CD4-positive, alpha-beta T cell treated with Interferon gamma for 1 hour (primary cell): ENCODE data around the gene FSIP1.

ENCODE experiments used
- DNase-seq: peaks from one replicate; pipeline ENCODE4 v3.0.0-alpha.2; 2020

The FSIP1 gene

DNA sequence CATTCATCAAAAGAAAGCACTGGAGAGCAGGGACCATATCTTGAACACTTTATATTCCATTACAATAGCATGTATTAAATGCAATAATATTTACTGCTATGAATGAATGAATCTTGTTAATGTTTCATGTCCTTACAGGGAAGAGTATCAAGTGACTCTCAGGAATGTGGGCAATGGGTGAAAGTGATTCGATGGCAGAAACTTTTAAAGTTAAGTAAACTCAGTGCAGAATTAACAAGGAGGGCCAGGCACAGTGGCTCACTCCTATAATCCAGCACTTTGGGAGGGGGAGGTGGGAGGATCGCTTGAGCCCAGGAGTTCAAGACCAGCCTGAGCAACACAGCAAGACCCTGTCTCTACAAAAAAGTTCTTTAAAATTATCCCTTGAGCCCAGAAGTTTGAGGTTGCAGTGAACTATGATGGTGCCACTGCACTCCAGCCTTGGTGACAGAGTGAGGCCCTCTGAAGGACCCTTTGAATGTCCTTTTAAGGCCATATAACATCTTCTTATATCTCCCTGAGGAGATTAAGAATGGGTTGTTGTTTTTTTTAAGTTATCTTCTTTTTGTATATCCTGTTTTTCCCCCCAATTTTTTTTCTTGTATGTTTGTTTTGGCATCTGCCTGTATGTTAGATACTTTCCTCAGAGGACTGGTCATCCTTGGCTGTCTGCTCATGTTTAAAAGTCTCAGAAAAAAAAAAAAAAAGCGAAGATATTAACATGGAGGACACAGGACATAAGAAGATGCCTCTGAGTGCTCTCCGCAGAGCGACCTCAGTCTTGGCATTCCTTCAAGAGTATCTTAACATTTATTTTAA lies 9.6 kb upstream of the FSIP1 start:
- no peak for DNase-seq

DNA sequence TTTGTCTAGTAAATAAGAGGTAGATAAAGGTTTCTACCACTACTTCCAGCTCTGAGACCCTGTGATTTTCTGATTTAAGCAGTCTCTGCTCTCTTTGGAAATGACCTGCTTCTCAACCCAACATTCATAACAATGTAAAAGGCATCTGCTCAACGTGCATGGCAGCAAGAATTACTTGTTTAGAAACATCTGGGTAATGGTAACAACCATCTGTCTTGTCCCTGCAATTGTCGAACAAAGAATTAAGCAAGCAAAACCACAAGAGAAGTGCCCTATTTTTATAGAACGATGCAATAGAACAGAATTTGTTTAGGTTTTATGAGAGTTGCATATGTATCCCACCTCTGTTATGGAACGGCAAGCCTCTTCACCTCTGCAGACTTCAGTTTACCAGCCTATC lies 7.1 kb upstream of the FSIP1 start:
- no peak for DNase-seq

DNA sequence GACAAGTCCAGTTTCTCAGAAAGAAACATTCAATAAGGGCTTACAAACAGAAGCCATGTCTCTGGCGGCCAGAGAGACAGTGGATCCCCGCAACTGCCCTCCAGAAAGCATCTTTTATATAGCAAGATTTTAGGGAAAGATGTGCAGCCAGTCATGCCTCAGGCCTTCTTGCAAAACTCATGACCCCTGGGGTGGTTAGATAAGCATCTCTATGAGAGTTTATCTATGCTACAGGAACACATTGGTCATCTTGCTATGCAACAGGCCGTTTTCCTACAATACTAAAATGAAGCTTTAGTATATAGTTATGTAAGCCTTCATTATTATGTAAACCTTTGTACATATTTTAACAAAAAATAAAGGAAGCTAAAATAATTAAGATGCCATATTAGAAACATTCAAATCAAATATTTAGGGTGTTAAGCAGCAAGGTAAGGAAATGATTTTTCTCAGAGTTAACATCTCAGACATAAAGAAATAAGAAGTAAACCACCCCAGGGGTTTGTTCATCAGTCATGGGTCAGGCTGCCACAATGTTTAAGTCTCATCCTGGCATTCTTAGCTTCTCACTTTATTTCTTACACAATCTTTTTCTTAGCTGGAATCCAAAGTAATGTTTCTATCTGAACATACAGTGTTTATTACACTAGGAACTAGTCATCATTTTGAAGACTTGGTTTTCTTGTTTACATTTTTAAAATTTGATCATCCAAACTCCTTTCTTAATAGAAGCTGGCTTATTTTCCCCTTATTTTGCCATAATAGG lies 6.3 kb upstream of the FSIP1 start:
- no peak for DNase-seq

DNA sequence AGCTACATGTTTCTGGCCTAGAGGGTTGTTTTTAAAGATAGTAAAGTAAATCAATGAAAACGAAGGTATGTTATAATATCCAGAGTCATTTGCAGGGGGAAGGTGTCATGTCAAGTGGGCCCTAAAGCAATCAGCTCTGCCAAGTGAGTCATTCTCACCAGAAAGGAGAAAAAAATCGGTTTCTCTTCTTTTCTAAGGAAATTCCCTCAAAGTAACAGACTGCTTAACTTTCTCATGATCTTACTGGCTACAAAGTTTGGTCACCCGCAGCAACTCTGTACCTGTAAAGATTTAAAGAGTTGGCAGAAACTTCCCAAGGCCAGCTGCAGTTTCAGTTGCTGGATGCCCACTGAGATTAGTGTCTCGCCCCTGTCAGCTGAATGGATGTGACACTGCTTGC lies 5.5 kb upstream of the FSIP1 start:
- DNase-seq, result no peak

DNA sequence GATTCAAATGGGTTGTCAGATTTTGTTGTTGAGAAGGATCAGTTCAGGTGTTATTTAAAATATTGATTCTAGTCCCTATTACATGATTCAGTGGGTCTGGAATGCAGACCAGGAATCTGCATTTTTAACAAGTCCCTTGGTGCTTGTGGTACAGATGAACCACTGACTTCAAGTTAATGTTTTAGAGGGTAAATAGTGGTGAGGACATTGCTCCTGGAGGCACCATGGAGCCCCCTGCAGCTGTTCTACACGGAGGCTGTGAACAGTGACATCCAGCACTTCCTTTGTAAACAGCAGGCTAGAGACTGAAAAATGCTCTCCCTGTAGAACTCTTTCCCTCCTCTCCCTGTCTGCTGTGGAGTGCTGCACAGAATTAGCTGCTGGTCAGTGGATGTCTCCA lies 4.8 kb upstream of the FSIP1 start:
- DNase-seq, result no peak

DNA sequence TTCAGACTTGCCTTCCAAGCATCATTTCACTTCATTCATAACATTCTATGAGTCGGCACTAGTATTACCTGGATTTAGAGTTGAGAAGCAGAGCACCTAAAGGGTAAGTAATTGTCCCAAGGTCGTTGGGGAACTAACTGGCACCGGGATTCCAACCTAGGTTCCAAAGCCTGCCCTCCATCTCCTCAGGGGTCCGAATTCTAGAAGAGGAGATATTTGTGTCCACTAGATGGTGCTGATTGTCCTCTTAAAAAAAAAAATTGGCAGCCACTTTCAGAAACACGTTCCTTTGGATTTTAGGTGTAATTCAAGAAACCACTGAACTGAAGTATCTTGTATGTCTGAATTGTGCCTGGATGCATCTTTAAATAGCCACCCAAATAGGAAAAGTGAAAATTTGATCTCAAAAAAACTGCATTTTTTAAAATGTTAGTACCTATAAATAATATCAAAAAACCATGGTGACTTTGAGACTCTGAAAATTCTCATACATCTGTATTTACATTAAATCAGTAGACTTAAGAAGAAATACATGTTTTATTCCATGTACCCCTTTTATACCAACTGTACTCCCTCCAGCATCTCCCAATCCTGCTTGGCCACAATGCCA lies 3.9 kb upstream of the FSIP1 start:
- DNase-seq, result no peak

DNA sequence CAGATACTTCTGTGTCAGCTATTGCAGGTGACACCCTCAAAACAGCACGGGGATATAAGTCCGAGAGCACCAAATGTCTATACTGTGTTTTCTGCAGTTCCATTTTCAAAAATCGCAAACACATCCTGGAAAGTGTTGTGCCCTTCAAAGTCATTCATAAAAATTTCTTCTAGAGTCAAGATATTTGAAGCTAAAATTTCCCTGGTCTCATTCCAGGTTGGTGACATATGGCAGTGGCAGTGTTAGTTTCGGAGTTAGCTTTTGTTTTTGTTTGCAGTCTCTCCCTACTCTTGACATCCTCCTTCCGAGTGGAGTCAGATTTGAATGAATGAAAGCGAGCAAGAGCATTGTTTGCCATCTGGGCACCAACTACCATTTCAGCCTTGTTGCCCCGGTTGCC lies 3.2 kb upstream of the FSIP1 start:
- DNase-seq, result no peak

DNA sequence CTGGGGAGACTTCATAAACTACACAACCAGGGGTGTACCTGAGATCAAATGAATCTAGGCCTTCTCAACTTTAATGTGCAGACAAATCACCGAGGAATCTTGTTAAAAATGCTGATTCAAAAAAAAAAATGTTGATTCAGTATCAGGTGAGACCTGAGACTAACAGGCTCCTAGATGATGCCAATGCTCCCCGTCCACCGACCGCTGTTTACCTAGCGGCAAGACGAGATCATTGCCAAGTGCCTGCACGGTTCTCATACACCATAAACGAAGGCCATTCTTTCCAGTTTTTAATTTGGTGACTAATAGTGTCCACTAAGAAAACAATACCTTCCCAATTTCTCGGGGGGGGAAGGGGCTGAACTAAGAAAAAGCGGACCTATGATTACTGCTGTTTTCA lies 2.5 kb upstream of the FSIP1 start:
- DNase-seq, result no peak

DNA sequence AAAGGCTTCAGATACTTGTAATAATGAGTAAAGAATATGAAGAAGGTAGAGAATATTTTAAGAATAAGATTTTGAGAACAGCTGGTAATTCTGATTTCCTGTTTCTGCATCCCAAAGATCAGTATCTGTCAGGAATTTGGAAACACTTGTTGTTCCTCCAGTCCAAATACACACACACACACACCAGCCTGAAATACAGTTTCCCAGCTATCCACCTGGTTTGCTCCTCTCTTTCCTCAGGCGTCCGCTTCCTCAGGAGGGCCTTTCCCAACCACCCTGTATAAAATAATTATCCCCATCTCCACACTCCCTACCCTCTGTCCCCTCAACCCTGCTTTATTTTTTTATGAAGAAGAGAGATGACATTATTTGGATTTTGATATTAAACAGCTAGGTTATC lies 2.0 kb upstream of the FSIP1 start:
- DNase-seq, result no peak

DNA sequence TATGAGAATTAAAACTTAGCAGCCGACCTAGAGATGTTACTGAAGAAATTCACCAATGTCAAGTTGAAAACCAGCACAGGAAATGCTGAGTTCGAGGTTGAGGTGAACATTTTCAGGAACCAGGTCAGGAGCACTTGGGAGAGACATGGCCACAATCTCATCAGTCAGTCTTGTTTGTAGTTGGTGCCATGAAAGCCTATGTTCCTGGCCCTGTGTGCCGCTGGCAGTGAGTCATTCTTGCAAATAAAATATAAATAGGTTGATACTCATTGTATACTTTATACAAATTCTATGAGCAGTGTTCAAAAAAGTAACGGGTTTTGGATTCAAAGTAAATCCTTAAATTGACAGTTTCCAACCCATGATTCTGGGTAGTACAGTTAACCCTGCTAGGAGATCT lies 1.5 kb upstream of the FSIP1 start:
- DNase-seq, result no peak

DNA sequence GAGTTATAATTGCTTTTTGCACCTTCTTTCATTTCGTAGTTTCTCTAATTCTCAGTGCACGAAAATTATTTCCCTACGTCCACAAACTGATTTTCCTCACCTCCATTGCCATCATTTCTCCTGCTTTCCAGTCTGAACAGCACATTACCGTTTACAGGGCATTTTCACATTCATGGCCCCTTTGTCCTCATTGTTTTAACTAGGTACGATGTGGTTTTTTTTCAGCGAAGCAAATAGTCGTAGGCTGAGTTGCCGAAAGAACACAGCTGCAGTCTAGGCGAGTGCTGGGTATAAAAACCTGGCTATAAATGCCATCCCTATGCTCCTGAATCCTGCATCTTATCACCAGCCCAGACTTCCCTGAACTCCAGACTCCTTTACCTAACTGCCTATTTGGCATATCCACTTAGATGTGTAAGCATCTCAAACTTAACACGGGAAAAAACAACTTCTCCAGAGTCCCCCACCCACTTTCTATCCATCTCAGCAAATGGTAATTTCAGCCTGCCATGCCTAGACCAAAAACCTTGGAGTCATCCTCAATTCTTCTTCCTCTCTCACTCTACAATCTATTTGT lies 691 bp upstream of the FSIP1 start:
- no peak for DNase-seq

DNA sequence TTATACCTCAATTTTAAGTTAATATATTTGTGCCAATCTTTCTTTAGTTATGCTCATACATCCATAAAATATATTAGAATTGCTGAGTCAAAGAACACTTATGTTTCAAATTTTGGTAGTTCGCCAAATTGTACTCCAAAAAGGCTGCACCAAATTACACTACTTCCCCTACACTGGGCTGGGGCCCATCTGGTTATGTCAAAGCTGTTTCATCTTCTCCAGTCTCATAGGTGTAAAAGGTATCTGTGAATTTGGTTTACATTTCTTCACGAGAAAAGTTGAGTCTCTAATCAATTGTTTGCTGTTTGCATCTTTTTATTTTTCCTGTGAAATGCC lies 706 bp downstream of the FSIP1 start:
- DNase-seq, result no peak

DNA sequence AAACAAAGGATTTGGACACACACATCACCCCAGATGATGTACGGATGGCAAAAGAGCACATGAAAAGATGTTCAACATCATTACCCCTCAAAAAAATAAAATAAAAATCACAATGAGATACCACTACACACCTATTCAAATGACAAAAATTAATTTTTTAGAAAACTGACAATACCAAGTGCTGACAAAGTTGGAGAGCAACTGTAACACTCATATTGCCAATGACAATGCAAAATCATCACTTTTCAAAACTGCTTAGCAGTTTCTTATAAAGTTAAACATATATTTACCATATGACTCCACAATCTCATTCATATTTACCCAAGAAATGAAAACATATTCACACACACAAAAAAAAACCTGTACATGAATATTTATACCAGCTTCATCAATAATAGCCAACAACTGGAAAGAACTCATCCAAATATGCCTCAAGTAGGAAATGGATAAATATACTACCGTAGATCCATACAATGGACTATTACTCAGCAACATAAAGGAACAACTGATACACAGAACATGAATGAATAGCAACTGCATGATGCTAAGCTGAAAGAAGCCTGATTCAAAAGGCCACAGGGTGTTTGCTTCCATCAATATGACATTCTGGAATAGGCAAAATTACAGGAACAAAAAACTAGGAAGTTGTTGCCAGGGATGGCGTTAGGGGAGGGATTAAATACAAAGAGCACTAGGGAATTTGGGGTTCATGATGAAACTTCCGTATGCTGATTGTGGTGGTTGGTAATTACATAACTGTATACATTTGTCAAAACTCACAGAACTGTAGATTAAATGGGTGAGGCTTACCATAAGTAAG lies 1.3 kb downstream of the FSIP1 start:
- no peak for DNase-seq

DNA sequence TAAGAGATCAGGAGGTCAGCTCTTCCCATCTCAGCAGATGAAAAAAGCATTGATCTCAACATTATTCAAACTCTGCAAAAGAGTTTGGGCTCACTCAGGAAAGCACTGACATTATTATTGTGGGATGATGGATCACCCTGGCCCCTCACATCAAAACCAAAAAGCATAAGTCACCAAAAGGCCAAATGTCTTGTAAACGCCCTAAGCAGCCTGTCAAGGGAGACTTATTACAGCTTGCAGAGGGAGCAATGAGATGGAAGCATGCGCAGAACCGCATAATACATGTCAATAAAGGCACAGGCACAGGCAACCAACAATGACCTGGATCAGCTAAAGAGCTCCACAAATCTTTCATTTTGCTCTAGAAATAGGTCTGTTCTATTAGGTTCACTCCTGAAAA lies 4.6 kb downstream of the FSIP1 start:
- no peak for DNase-seq

DNA sequence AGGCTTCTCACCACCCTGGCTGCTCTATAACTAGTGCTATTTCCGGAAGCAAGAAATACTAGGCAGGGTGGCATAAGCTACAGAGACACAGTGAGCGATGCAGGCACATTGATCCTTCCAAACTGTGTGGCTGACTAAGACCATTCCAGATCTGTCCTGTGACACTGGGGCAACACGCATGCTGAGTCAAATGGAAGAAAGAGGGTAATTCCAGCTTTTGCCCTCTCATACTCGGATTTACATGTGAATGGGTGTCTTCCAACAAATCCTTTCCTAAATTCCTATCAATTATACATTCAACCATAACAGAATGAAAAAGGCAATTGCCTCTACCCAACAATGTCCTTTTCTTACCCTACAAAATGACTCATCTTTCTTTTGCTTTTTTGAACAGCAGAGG lies 5.1 kb downstream of the FSIP1 start:
- DNase-seq, result no peak

DNA sequence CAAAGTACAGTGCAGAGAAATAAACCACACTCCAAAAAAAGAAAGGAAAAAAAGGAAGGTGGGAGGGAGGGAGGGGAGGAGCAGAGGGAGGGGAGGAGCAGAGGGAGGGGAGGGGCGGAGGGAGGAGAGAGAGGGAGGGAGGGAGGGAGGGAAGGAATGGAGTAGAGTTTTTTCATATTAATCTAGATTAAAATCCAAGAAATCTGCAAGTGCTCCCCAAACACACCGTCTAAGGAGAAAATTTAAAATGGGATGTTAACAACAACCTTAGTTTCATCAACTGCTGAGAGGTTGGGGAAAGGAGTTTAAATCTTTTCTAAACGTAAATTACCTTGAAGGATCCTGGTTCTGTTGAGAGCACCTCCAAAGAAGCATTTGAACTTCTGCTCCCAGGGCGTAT lies 6.6 kb downstream of the FSIP1 start:
- DNase-seq, result no peak

DNA sequence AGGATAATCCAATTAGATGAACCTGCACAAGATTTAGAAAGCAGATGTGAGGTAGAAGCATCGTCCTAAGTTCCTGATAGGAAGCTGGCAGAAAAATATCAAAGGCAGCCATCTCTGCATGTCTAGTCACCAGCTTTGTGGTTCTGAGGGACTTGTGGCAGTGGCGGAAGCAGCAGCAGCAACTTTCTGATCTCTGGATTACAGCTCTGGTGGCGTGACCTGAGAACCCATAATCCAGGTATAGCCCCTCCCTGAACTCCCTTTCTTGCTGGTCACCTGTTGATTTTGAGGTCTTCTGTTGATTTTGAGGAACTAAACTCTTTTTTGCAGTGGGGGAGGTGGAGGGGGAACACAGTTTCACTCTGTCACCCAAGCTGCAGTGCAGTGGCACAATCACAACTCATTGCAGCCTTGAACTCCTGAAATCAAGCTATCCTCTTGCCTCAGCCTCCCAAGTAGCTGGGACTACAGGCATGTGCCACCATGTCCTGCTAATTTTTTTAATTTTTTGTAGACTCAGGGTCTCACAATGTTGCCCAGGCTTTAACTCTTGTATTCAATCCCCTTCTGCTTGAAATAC lies 7.9 kb downstream of the FSIP1 start:
- peak; percentile 18 for DNase-seq

DNA sequence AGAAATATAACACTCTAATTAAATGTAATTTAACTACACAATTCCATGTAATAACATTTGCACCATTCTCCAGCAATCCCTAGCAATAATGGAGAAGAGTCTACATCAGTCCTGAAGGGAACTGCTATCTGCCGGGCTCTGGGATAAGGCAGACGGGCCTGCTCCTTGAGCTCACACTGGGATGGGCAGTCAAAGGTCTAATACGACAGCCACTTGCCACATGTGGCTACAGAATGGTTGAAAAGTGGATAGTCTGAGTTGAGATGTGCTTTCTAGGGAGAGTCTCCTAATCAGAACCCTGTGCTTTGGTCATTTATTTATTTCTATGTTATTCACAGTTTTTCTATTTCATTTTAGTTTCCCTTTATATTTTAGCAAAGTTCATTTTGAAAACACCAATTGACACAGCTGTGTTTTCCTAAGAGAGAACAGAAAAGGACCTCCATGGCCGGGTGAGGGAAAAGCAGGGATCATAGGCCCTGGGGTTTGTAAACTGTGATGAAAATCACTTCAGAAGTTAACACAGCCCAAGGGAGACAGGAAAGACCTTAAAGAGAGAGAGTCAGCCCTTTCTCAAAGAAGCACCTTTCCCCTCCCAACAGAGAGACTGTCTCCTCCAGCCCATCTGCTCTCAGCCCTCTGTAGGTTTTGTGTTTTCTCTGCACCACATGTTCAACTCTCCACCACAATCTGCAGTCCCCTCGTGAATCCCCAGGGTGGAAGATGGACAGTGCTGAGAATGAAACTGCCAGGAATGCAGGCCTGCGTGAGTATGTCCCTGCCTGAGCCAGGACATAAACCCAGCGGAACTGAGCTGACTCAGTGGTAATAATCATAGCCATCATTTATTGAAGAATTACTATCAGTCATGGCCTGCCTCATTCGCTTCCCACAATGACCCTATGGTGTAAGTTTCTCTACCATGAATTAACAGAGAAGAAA lies 11.6 kb downstream of the FSIP1 start:
- no peak for DNase-seq

DNA sequence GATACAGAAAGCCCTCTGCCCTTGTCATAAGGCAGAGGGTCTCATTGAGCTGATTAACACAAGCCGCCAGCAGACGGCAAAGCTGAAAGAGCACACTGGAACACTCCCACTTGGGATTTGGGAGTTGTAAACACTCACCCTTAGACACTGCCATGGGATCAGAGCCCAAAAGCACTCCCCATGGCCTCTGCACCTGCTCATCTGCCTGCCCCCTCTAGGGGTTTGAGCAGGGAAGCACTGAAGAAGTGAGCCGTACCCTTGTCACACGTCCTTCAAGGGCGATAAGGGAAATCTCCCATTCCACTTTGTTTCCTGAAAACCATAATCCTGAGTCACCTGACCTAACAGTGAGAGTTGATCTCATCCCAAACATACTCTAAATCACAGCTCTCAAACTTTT lies 14.7 kb downstream of the FSIP1 start:
- DNase-seq, result no peak

DNA sequence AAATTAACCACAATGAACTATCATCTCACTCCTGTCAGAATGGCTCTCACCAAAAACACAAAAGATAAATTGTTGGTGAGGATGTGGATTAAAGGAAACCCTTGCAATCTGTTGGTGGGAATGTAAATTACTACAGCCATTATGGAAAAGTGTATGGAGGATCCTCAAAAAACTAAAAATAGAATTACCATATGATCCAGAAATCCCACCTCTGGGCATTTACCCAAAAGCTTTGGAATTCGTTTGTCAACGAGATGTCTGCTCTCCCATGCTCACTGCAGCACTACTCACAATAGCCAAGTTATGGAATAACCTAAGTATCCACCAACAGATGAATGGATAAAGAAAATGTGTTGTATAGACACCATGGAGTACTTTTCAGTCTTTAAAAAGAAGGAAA lies 21.6 kb downstream of the FSIP1 start:
- no peak for DNase-seq

DNA sequence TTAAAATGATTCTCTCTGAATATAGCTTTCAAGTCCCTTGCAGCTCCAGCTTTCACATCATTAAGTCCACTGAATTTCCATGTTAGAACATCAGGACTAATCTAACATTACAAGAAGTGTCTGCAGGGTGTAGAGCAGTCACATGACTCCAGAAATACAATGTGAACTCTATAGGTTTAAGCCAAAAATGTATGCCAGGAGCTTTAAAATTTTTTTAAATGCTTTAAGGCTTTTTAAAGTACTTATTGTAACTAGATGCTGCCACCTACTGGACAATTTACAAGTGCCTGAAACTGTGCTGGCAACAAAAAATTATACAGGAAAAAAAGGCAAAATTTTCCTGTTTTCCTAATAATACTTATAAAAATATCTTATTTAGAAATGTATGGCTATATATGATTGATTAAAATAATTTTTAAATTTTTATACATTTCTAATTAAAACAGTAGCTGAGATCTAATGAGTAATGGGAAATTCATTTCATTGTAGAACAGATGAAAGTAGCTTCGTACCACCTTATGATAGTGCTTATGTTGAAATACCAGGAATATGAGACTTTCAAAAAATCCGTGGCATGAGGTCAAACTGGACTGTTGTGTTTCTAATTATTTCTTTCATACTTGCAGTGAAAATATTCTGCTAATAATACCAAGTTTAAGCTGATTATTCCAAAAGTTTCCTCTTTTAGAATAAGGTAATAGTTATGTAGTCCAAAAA lies 25.7 kb downstream of the FSIP1 start:
- no peak for DNase-seq
